GM19328 (cell line): Measurements from ENCODE around the gene OSCAR.
"Not testable (repeated sequence)": the region's sequence is repeated elsewhere in the genome, so short reads cannot be mapped to it uniquely, and the experiment has no call there.

ENCODE experiments used
- ATAC-seq: cut with Tn5 transposase; IDR thresholded peaks from one replicate; pipeline ENCODE4 v1.9.1; 2021; ENCODE audit warnings: mild to moderate bottlenecking, moderate library complexity; ENCODE audit not compliant: unreplicated experiment

OSCAR gene

DNA sequence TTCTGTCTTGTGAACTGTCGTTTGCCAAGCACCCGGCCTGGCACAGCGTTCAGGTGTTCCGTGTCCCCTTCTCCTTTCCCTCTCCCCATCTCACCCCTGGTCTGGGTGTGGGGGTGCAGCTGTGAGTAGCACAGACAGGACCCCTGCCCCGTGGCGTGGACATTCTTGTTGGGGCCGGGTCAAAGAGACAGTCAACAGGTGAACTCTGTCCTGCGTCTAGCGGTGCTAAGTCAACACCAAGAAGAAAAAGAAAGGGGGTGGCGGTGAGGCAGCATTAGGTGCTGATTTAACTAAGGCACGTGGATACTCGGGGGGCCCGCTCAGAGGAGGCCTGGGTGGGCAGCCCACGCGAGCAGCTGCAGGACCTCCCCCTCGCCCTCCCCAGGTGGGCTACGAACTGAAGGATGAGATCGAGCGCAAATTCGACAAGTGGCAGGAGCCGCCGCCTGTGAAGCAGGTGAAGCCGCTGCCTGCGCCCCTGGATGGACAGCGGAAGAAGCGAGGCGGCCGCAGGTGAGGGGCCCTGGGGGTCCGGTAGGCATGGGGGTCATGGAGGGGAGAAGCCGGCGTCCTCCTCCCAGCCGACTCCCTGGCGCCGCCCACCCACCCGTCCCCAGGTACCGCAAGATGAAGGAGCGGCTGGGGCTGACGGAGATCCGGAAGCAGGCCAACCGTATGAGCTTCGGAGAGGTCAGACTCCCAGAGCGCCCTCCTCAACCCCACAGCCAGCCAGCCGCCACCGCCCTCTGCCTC lies 27.3 kb upstream of the OSCAR start:
- no peak for ATAC-seq

GRCh38 chr19:54125713-54126112 lies 25.1 kb upstream of the OSCAR start:
- no peak for ATAC-seq

GRCh38 chr19:54124393-54124792 lies 23.8 kb upstream of the OSCAR start:
- ATAC-seq = no peak

GRCh38 chr19:54123682-54124081 lies 23.1 kb upstream of the OSCAR start:
- ATAC-seq = no peak

DNA sequence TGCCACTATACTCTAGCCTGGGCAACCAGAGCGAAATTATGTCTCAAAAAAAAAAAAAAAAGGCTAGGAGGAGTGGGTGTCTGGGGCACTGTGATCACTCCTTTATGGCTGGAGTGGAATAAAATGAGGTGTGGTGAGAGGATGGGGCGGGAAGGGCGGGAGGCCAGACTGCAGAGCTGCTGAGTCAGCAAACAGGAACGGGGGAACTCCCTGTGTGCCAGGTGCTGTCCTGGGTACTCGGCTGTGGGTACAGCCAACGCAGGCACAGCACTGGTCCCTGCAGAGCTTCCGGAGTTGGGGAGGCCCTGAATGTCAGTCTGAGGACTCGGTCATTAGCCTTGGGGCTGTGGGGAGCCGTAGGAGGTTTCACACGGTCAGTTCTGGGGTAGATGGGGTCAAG lies 20.7 kb upstream of the OSCAR start:
- no peak for ATAC-seq

DNA sequence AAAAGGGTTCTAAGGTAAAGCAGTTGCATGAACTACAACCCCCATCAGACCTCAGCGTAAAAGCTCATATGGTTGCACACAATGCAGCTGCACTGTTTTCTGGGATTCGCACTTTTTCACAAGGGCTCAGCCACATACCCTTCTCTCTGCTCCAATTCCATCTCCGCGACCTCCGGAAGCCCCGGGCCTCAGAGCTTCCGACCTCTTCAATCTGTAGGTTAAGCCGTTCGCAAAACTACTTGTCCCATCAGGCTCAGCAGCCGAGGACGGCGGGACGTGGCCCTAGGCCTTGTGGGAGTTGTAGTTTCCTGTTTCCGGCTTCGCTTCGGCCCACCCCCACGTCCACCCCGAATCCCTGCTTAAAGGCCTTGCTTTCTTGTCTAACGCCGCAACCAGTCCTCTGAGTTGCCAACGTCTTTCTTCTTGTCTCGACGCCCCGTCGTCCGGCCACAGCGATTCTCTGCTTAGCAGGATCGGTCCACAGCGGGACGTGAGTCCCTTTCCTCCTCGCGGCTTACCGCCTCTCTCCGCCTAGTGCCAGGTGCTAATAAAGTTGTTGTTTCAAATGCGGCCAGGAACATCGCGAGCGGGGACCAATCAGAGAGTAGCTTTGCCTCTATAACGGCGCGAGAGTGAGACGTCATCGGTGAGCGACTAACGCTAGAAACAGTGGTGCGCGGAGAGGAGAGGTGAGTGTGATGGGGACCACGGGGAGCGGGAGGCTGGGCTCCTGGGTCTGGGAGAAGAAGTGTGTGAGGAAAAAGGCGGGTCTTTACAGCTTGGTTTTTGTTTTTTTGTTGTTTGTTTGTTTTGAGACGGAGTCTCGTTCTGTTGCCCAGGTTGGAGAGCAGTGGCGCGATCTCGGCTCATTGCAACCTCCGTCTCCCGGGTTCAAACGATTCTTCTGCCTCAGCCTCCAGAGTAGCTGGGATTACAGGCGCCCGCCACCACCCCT lies 14.8 kb upstream of the OSCAR start, which contains the start of the genes PRPF31 and TFPT:
PRPF31 (plus strand) TSS at position 646 of the 955 bp plus-strand sequence. CDS start 2,525 bp downstream, outside the sequence.
TFPT (minus strand) TSS at position 549 of the 955 bp plus-strand sequence; CDS start at position 161, 388 bp downstream.
- peak; percentile 76 for ATAC-seq

DNA sequence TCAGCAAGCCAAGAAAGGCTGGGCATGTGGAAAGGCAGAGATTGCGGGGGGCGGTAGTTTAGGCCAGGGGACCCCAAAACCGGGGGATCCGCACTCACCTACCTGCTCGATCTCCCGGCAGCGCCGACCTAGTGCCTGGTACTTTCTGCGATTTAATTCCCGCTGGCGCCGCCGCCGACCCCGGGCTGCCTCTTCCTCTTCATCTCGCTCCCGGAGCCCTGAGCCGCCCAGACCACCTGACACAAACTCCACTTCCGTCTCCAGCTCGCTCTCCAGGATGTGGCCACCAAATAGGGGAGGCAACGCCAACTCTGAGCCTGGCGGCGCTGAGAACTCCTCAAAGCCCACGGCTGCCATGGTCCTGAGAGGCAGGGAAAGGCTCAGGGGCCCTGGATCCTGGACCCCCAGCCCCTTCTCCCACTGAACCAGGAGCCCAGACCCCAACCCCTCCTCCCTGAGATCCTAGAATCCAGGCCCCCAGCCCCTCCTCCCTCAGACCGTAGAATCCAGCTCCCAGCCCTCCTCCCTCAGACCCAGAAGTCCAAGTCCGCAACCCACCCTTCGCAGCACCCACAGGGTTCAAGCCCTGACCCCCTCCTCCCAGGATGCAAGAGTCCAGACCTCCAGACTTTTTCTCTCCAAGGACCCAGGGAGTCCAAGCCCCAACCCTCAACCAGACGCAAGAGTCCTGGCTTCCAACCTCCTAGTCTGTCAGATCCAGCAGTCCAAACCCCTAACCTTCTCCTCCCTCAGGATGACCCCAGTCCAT lies 13.9 kb upstream of the OSCAR start:
- no peak for ATAC-seq

DNA sequence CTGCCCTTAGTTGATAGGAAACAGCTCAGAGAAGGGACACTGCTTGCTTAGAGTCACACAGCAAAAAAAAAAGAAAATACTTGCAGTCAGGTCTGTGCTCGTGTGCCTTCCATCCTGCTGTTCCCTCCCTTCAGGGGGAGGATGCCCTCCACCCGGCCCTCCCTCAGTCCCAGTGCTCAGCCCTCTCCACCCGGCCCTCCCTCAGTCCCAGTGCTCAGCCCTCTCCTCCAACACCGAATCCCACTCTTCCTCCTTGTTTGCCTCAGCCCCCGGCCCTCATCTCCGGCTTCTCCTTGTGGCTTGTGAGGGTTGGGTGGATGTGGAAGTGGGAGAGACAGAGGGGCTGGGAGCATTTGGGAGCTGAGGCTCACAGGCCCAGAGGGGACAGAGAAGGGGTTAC lies 9.0 kb upstream of the OSCAR start:
- ATAC-seq = no peak

GRCh38 chr19:54108496-54108895 lies 7.9 kb upstream of the OSCAR start:
- ATAC-seq = no peak

- no peak for ATAC-seq
Observed at GRCh38 chr19:54107876-54108490, 7.4 kb upstream of the OSCAR start.

- ATAC-seq = no peak
Observed at GRCh38 chr19:54106716-54107115, 6.1 kb upstream of the OSCAR start.

DNA sequence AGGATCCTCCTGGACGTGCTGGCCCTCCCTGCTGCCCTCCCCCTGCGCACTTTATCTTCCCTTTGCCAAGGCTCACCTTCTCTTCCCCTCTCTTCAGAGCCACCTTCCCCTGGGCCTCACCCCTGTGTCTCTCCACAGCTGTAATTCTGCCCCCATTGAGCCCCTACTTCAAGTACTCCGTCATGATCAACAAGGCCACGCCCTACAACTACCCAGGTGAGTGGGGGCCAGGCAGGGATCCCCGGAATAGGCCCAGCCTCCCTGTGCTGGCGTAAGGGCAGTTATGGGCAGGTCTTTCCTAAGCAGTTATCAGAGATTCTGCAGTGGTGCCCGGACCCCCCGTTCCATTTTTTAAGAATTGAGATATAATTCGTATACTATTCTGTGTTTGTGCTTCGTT lies 5.2 kb upstream of the OSCAR start:
- no peak for ATAC-seq

- no peak for ATAC-seq
Observed at GRCh38 chr19:54104998-54105715, 4.6 kb upstream of the OSCAR start.

- peak; percentile 97 for ATAC-seq
Observed at GRCh38 chr19:54102421-54103169, 2.0 kb upstream of the OSCAR start, which contains the start of gene NDUFA3. TSS of gene NDUFA3 (plus strand) at chr19:54102855. CDS start at chr19:54102879, 24 bp downstream.

DNA sequence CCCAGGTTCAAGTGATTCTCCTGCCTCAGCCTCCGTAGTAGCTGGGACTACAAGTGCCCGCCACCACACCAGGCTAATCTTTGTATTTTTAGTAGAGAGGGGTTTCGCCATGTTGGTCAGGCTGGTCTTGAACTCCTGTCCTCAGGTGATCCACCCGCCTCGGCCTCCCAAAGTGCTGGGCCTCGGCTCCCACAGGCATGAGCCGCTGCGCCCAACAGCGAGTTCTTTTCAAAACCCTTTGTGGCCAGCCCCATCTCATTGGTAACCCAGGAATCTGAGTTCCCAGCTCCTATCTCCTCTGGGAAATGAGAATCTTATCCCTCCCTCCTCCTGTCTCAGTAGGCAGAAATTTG lies 724 bp downstream of the OSCAR start:
- not testable (repeated sequence) for ATAC-seq

DNA sequence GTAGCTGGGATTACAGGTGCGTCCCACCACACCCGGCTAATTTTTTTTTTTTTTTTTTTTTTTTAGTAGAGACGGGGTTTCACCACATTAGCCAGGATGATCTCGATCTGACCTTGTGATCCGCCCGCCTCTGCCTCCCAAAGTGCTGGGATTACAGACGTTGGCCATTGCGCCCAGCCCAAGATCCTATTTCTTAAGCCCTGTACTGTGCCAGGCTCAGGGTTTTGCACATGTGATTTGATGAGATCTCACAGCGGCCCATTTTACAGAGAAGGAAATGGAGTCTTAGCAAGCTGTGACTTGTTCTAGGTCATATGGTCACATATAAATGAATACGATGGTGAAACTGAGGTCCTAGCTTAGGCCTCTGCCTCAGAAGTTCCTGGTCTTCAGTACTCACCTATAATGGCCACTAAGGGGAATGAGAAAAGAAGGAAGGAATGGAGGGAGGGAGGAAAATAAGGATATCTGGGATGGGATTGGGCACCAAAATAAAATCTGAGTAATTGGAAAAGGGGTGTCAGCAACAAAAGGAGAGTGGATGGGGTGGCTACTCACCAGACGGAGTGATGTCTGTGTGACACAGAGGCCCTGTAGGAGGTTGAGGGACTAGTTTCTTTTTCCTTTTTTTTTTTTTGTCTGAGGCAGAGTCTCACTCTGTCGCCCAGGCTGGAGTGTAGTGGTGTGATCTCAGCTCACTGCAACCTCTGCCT lies 1.3 kb downstream of the OSCAR start:
- no peak for ATAC-seq

GRCh38 chr19:54096617-54097106 lies 3.9 kb downstream of the OSCAR start:
- no peak for ATAC-seq
